ENCODE measurements around the gene SLC49A3.

DNA sequence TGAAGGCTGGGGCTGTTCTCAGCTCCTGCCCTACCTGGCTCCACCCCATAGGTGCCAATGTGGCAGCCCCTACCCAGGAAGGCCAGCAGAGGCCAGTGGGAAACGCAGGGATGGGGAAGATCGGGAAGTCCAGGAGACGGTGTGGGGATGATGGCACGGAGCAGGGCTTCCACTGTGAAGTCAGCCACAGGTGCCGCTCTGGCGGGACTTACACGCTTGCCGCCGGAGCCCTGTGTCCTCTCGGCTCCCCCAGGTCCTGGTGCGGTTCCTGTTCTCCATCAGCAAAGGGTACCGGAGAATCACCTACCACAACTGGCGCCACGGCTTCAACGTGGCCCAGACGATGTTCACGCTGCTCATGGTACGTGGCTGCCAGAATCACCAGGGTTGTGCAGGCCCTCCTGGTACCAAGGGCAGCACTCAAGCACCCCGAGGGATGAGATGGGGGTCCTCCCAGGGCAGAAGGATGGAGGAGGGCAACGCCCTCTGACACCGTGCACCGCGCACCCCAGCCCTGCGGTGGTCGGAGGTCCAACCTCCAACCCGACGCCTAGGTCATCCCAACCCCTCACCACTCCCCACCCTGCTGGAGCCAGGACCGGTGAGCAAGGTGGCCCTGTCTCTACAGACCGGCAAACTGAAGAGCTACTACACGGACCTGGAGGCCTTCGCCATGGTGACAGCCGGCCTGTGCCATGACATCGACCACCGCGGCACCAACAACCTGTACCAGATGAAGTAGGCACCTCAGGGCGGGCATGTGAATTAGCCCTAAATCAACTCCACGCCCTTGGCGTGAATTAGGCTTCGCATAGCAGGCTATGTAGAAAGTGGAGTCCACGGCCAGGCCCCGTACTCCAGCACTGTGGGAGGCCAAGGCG, 26.8 kb downstream of the SLC49A3 start:
- TF ChIP-seq POLR2A (IDR thresholded peaks at IDR 0.05; ENCODE audit: low read length) (no peak), GATA1 (IDR thresholded peaks at IDR 0.05; ENCODE audit: low read depth, low read length) (no peak)

Data from erythroblast (primary cell).